GM18498 (cell line): ENCODE data around the gene USP13.
A peak's percentile ranks its signal among the peaks of the same experiment; 100 is the strongest.
"Not testable (repeated sequence)": the region's sequence is repeated elsewhere in the genome, so short reads cannot be mapped to it uniquely, and the experiment has no call there.

ENCODE experiments used
- ATAC-seq: cut with Tn5 transposase; IDR thresholded peaks from one replicate; pipeline ENCODE4 v1.9.1; 2021; ENCODE audit warnings: mild to moderate bottlenecking, moderate library complexity; ENCODE audit not compliant: unreplicated experiment

Gene USP13

GRCh38 chr3:179653096-179653797 is 407 bp downstream of the USP13 start:
- ATAC-seq: peak; percentile 72

- ATAC-seq: no peak
Measured at GRCh38 chr3:179655236-179655635, 2.4 kb downstream of the USP13 start.

GRCh38 chr3:179658606-179659005 is 5.8 kb downstream of the USP13 start:
- ATAC-seq: no peak

DNA sequence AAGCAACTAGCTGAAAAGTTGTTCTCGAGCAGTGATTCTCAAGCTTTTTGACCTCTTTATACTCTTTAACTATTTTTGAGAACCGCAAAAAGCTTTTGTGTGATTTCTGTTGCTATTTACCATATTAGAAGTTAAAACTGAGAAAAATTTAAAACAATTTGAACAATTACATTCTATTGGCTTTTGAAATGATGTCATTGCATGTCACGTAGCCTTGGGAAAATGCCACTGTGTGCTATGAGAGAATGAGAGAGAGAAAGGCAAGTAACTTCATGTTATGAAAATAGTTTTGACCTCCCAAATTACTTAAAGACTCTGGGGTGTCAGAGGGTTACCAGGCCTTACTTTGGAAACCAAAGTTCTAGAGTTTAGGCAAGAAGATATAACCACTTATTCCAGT is 8.0 kb downstream of the USP13 start:
- no peak for ATAC-seq

DNA sequence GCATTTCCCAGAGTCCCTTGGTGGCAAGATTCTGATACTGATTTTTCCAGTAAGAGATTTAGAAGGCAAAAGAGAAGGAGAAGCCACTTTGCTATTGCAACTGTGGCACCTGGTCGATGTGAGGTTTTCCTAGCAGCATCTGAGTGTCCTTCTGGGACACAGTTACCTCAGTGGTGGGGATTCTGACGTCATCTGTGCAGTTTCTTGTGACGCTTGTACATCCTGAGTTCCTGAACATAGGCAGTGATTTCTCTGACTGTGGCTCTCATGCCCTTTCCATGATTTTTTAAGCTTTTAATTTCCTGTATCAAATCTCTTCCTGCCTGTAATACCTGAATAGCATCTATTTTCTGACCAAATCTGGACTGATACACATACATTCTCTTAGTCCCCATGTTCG is 8.9 kb downstream of the USP13 start:
- ATAC-seq: no peak

DNA sequence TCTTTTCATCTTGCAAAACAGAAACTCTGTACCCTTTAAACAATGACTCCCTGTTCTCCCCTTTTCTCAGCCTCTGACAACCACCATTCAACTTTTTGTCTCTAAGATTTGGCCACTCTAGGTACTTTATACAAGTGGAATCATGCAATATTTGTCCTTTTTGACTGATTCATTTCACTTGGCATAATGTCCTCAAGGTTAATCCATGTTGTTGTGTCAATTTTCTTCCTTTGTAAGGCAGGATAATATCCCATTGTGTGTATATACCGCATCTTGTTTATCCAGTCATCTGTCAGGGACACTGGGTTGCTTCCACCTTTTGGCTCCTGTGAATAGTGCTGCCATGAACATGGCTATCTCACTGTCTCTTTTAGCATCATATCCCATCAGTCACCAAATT is 10.3 kb downstream of the USP13 start:
- no peak for ATAC-seq

GRCh38 chr3:179666030-179666429 is 13.2 kb downstream of the USP13 start:
- ATAC-seq: no peak

DNA sequence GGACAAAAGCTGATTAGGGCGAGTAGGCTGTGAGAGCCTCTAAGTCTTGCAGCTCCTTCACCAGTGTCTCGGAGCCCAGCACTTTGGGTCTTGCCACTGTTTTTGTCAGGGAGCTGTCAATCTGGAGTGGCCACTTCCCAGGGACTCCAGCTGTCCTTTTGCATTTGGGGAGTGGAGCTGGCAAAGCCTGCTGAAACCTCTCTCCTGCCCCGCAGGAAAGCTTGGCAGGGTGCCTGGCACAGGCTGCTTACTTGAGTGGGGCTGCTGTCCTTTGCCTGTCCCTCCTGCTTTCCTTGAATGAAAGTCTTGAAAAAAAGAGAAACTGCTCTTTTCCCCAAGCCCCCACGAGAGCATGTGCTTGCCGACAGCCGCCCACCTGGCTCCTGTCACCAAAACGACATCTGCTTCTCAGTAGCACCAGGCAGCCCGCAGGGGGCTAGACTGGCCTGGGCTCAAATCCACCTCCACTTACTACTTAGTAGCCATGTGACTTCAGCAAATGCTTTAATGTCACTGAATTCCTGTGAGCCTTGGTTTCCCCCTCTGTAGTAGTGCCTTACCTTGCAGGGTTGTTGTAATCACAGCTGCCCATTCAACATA is 13.7 kb downstream of the USP13 start:
- ATAC-seq: no peak

DNA sequence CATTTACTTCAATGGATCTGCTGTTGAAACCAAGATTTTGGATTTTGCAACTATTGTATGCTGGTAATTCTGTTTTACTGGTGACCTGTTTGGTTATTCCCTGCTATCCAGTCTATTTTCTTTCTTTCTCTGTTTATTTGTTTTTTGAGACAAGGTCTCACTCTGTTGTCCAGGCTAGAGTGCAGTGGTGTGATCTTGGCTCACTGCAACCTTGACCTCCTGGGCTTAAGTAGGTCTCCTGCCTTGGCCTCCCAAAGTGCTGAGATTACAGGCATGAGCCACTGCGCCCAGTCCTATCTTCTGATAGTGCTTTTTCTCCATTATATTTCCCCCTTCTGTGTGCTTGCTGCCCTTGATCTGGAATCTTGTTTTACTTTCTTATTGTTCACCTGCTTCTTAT is 15.6 kb downstream of the USP13 start:
- ATAC-seq: no peak

- no peak for ATAC-seq
Measured at GRCh38 chr3:179670311-179670710, 17.5 kb downstream of the USP13 start.

DNA sequence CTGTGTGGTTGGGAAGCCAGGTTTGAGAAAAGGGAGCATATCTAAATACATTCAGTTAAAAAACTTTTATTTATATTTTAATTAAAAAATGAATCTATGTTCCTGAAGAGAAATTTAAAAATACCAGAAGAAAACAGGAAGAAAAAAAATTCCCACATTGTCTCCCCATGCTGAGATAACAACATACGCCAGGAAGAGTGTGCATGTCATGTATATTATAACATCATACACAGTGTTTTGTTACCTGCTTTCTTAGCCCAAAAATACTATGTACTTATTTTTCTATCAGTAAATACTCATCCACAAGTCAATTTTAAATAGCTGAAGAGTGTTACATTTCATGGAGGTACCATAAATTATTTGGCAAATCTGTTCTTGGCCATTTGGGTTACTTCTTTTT is 18.5 kb downstream of the USP13 start:
- no peak for ATAC-seq

DNA sequence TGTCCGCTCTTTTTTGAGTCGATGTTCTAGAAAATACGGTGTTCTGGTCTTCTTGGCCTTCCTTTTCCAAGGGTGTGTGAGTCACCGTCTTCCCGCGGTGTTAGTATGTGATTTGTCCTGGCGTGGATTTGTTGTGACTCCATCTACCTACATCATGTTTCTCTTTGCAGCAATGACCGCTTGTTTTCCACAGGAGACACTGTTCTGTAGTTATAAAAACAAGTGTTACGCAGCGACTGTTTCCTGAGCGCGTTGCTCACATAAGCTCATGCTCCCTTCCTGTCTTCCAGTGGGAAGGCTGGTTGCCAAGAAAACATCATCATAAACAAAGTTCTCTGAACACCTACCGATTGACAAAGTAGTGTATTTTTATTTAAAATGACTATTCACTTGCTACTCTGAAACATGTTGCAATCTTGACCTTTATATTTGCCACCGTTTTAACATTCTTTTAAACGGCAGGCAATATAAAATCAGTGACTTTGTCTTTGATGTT is 19.0 kb downstream of the USP13 start:
- ATAC-seq: no peak

GRCh38 chr3:179672918-179673317 is 20.1 kb downstream of the USP13 start:
- ATAC-seq: no peak

GRCh38 chr3:179673523-179673922 is 20.7 kb downstream of the USP13 start:
- no peak for ATAC-seq

DNA sequence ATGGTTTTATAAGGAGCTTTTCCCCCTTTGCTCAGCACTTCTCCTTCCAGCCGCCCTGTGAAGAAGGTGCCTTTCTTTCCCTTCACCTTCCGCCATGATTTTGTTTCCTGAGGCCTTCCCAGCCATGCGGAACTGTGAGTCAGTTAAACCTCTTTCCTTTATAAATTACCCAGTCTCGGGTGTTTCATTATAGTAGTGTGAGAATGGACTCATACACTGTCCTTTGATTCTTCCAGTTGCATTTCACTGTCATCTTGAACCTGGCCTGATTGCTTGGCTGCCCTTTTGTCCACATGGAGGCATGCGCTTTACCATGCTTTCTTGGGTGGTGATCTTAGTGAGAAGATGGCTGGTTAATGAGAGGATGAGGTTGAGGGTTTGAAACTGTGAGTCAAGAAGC is 23.2 kb downstream of the USP13 start:
- no peak for ATAC-seq

DNA sequence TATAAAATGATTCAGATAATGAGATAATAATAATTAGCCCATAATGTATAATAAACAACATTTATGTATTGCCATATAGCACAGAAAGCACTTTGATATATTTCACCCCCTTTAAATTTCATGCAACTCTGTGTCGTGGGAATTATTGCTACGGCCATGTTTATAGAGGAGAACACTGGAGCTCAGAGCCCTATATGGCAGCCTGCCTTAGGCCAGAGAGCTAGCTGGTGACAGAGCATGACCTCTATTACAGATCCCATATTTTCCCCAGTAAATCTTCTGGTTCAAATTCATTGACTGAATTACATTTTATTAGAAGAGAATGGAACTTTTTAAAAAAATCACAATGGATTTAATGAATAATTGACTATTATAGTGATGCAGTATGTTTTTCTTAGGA is 25.0 kb downstream of the USP13 start:
- ATAC-seq: no peak

GRCh38 chr3:179681492-179682263 is 28.8 kb downstream of the USP13 start:
- no peak for ATAC-seq

GRCh38 chr3:179682426-179683080 is 29.7 kb downstream of the USP13 start:
- no peak for ATAC-seq

GRCh38 chr3:179683286-179683685 is 30.4 kb downstream of the USP13 start:
- ATAC-seq: not testable (repeated sequence)

- no peak for ATAC-seq
Measured at GRCh38 chr3:179687967-179688535, 35.2 kb downstream of the USP13 start.

DNA sequence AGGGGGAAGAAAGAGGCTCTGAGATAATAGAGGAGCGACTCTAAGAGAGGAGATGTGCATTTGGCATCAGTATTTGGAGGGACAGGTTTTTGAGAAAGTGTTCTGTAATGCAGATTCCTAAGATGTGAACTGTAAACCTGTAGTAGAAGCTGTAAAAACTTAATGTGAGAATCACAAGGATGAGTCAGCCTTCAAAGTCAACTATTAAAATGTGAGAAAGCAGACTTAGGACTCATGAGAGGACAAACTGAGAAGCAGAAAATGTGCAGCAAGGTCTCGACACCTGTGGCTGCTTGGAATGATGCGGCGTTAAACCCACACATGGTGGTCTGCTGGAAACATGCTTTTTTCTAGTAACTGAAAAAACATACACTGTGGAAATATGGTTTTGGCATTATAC is 36.0 kb downstream of the USP13 start:
- no peak for ATAC-seq
